ENCODE data around the gene ABCA2.

ABCA2 gene

GRCh38 chr9:136978865-136979544 is 49.0 kb downstream of the ABCA2 start:
- no peak for DNase-seq (ENCODE audit: low spot score)

- peak; percentile 83 for DNase-seq (ENCODE audit: low spot score)
Measured at GRCh38 chr9:136978073-136978864, 49.8 kb downstream of the ABCA2 start.

DNA sequence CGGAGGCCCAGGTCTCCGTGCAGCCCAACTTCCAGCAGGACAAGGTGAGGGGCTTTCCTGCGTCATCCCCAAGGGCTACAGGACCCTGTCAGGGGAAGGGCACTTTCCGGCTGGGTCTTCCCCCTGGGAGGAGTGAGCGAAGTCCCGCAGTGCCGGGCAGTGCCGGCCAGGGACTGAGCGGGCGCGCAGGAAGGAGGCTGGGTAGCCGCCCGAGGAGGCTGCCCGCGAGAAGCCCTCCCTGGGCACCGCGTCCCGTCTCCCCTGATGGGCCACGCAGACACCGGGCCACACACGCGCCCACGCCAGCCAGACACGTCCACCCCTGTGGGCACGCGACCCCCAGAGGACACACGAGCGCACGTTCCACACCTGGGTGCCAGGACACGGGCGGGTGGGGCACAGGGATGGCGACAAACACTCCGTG is 50.4 kb downstream of the ABCA2 start:
- DNase-seq (ENCODE audit: low spot score), result no peak

DNA sequence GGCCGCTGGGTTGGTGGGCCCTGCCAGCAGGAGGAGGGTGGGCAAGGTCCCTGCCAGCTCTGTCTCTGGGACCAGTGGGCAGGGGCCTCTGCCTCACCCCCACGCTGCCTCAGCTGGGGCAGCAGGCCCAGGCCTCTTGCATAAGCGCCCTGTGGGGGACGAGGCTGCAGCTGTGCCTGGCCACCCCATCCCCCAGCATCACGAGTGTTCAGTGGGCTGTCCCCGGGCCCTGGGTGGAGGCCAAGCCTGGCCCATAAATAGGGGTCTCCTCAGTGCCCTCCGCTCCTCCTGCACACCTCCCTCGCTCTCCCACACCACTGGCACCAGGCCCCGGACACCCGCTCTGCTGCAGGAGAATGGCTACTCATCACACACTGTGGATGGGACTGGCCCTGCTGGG is 50.8 kb downstream of the ABCA2 start, which contains the start of gene PTGDS:
TSS of gene PTGDS (plus strand) at position 282 of the 400 bp plus-strand sequence. CDS start at position 357, 75 bp downstream.
- no peak for DNase-seq (ENCODE audit: low spot score)

- DNase-seq (ENCODE audit: low spot score), result no peak
Measured at GRCh38 chr9:136975644-136976043, 52.4 kb downstream of the ABCA2 start.

- no peak for DNase-seq (ENCODE audit: low spot score)
Measured at GRCh38 chr9:136974817-136975535, 53.1 kb downstream of the ABCA2 start.

DNA sequence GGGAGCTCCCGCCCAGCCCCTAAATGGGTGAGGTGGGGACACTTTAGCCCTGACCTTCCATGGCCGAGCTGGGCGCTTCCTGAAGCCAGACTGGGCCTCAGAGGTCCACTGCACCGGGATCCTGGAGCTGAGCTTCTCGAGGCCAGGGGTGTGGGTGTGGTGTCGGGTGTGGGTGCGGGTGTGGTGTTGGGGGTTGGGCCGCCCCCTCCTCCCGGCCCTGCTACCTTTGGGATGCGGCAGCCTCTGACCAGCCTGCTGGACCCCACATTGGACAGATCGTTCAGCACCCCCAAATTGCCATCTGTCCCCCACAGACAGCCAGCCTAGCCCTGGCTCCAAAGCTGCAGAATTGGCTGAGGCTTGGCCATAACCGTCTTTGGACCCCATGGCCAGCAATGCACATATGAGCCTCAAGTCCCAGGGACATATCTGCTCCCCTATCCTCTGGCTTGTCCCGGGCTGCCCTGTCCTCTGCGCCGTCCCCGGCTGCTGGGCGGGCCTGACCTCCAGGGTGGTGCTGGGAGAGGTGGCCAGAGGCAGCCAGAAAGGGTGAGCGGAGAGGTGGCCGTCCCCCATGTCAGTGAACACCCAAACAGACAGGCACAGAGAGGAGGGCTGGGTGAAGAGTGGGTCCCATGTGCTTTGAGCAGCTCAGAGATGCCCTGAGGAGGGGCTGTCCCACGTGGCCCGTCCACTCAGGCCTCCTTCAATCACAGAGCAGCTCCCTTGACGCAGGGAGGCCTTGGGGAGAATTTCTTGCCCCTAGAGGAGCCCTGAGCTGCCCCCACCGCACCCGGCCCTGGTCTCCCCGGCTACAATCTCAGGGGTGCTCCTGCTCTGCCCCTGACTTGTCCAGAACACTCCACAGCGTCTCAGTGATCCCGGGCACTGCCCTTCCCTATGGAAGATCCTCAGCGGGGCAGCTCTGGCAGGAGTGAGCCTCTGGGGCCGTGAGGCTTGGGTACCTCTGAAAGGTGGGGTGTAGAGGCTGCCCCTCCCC is 54.1 kb downstream of the ABCA2 start:
- DNase-seq (ENCODE audit: low spot score), result no peak

GRCh38 chr9:136972743-136973142 is 55.3 kb downstream of the ABCA2 start:
- DNase-seq (ENCODE audit: low spot score), result no peak

GRCh38 chr9:136972335-136972734 is 55.7 kb downstream of the ABCA2 start:
- no peak for DNase-seq (ENCODE audit: low spot score)

GRCh38 chr9:136971746-136972145 is 56.3 kb downstream of the ABCA2 start:
- DNase-seq (ENCODE audit: low spot score), result no peak

- DNase-seq (ENCODE audit: low spot score), result no peak
Measured at GRCh38 chr9:136970361-136970760, 57.7 kb downstream of the ABCA2 start.

- DNase-seq (ENCODE audit: low spot score), result no peak
Measured at GRCh38 chr9:136969774-136970173, 58.3 kb downstream of the ABCA2 start.

- DNase-seq (ENCODE audit: low spot score), result no peak
Measured at GRCh38 chr9:136969150-136969549, 58.9 kb downstream of the ABCA2 start.

GRCh38 chr9:136968333-136969127 is 59.5 kb downstream of the ABCA2 start:
- DNase-seq (ENCODE audit: low spot score), result no peak

DNA sequence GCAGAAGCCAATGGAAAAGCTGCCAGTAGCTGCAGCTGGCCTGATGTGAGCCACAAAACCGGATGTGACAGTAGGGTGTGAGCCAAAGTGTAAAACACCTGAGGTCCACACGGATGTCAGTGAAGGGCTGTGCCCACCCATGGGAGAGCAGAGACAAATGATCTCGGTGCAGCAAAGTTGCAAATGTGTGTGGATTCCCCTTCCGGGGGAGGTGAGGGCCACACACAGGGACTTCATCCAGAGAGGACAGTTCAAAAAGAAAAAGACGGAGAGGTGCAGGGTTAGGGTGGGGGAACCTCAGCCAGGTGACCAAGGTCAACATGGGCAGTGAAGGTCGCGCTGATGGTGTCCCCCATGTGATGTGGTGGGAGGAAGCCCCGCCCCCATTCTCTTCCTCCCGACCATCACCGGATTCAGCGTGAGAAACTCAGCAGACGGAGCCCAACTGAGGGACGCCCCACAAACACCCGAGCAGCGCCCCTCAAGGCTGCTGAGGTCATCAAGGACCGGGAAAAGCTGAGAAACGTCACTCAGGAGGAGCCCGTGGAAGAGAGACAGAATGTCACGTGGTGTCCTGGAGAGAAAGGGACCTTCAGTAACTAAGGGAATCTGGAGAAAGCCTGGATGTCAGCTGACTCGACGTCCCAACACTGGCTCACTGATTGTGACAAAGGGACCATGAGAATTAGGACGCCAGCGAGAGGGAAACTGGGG is 62.1 kb downstream of the ABCA2 start:
- DNase-seq (ENCODE audit: low spot score), result no peak

DNA sequence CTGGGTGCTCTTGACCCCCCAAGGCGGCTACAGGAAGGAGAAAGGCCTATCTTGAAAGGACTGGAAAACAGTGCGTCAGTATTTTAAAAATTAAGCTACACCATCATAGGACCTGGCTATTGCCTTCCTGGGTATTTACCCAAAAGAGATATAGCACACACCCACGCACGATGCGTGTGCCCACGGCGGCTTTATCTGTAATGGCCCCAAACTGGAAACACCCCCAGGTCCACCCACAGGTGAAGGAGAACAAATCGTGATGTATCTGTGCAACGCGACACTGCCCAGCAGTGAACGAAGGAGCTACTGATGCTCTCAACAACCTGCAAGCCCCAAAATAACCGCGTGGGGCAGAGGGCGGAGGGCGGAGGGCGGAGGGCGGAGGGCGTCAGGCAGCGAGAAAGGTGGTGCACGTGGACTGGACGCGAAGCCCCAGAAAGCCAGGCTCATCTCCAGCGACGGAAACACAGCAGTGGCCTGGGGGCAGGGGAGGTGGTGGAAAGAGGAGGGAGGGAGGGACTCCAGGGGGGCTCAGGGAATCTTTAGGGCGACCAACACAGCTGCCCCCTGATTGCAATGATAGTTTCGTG is 63.1 kb downstream of the ABCA2 start:
- no peak for DNase-seq (ENCODE audit: low spot score)

- DNase-seq (ENCODE audit: low spot score), result no peak
Measured at GRCh38 chr9:136964171-136964689, 63.8 kb downstream of the ABCA2 start.

- DNase-seq (ENCODE audit: low spot score), result no peak
Measured at GRCh38 chr9:136963751-136964150, 64.3 kb downstream of the ABCA2 start.

GRCh38 chr9:136963341-136963740 is 64.7 kb downstream of the ABCA2 start:
- DNase-seq (ENCODE audit: low spot score), result no peak
